Muscle layer of duodenum (tissue), 2 donors: ENCODE measurements around the gene ZSWIM3.

Experiments used
- H3K27ac ChIP-seq: one replicate; pipeline ENCODE4 v1.7.0; 2013; ENCODE audit warnings: mild to moderate bottlenecking, low read length
- H3K27me3 ChIP-seq: one replicate; pipeline ENCODE4 v1.7.0; 2013; ENCODE audit warnings: low read depth, mild to moderate bottlenecking, control low read depth, low read length
- H3K36me3 ChIP-seq, 2 donors: one replicate each; pipeline ENCODE4 v1.7.0; 2013; ENCODE audit warnings: low read length in 2 of 2, control low read depth in 1 of 2, mild to moderate bottlenecking in 1 of 2; ENCODE audit not compliant: insufficient read depth in 2 of 2, control insufficient read depth in 1 of 2
- H3K4me1 ChIP-seq, 2 donors: one replicate each; pipeline ENCODE4 v1.7.0; 2013; ENCODE audit warnings: low read length in 2 of 2, mild to moderate bottlenecking in 2 of 2, control low read depth in 1 of 2, moderate library complexity in 1 of 2; ENCODE audit not compliant: insufficient read depth in 2 of 2, control insufficient read depth in 1 of 2
- H3K4me3 ChIP-seq, 2 donors: one replicate each; pipeline ENCODE4 v1.7.0; 2013; ENCODE audit warnings: low read length in 2 of 2, low read depth in 1 of 2, mild to moderate bottlenecking in 1 of 2
- H3K9me3 ChIP-seq, 2 donors: one replicate each; pipeline ENCODE4 v1.7.0; 2013; ENCODE audit warnings: low read length in 2 of 2, control low read depth in 1 of 2, mild to moderate bottlenecking in 1 of 2; ENCODE audit not compliant: control insufficient read depth in 1 of 2
- donor health status: healthy.

ZSWIM3 gene

DNA sequence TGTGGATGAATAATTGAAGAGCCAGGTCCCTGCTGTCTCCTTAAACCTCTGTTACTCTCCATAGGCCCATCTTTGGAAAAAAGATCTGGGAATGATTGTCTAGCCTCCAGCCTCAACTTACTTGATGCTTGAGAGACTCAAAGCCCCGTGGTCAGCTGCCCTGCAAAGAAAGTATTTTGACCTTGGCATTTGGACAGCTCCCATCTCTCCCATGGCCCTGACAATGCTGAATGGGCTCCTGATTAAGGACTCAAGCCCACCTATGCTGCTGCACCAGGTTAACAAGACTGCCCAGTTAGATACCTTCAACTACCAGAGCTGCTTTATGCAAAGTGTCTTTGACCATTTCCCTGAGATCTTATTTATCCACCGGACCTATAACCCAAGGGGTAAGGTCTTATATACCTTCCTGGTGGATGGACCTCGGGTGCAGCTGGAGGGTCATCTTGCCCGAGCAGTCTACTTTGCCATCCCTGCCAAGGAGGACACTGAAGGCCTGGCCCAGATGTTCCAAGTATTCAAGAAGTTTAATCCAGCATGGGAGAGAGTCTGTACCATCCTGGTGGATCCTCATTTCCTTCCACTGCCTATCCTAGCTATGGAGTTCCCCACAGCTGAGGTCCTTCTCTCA is 25.2 kb downstream of the ZSWIM3 start:
- Histone ChIP-seq H3K27ac (no peak overlapping the region), H3K27me3 (no peaks in the 10 kb centered on the region), H3K4me1 (peaks cover 0 to 31% of the 10 kb centered on the region in 2 donors), H3K9me3 (no peaks in the 10 kb centered on the region), H3K4me3 (no peak overlapping the region), H3K36me3 (peaks cover 29 to 53% of the 10 kb centered on the region in 2 donors)

DNA sequence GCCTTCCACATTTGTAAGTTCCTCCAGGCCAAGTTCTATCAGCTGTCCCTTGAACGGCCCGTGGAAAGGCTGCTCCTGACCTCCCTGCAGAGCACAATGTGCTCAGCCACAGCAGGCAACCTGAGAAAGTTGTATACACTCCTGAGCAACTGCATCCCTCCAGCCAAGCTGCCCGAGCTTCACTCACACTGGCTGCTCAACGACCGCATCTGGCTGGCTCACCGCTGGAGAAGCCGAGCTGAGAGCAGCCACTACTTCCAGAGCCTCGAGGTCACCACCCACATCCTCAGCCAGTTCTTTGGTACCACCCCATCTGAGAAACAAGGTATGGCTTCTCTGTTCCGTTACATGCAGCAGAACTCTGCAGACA is 25.7 kb downstream of the ZSWIM3 start:
- no peak overlapping the region for H3K27ac ChIP-seq
- no peaks in the 10 kb centered on the region for H3K27me3 ChIP-seq
- H3K9me3 ChIP-seq, result no peaks in the 10 kb centered on the region
- H3K4me1 ChIP-seq, result peaks cover 0 to 31% of the 10 kb centered on the region in 2 donors
- peaks cover 26 to 50% of the 10 kb centered on the region in 2 donors for H3K36me3 ChIP-seq
- H3K4me3 ChIP-seq, result no peak overlapping the region

DNA sequence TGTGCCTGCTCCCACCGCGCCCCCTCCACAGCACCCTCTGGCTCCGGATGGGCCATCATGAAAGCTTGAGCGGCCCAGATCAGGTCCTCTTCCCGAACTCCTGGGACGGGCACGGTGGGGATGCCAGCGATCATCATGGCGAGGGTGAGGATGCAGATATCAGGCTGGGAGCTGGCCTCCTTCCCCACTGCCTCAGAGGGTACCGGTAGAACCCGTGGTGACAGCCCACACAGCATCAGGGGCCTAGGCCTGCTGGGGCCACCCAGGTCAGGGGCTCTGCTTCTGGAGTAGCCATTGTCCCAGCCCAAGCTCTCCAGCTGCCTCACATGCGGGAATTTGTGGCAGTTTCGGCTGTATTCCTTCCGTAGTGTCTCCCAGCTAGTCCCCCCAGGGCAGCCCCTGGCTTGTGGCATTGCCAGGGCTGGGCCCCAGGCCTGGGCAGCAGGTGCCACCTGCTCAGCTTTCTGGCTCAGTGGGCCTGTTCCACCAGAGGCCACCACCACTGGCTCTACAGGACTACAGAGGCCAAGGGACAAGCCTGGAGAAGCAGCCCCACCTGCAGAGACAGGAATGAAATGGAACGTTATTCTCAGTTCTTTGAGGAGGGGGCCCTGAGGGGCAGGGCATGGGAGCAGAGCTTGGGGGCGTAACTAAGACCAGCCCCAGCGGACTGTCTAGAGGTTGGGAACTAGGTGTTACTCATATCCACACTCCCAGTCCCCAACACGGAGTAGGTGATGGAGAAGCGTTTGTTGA is 29.4 kb downstream of the ZSWIM3 start:
- Histone ChIP-seq H3K27me3 (no peaks in the 10 kb centered on the region), H3K27ac (no peak overlapping the region), H3K4me3 (no peak overlapping the region), H3K4me1 (peaks cover 0 to 34% of the 10 kb centered on the region in 2 donors), H3K36me3 (peaks cover 20 to 43% of the 10 kb centered on the region in 2 donors), H3K9me3 (no peaks in the 10 kb centered on the region)

DNA sequence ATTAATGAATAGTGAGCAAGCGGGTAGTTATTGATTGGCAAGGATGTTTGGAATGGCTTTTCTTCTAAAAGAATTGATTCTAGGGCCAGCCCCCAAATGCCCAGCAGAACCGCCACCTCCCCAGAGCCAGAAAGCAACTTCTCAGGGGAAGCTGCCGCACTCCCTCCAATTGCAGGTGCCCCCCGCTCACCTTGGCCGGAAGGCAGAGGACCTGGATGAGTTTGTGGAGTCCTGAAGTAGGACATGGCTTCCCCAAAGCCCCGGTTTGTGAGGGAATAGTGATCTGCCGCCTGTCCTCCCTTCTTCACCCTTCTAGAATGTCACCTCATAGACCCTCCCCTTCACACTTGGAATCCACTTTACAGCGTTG is 29.9 kb downstream of the ZSWIM3 start, which contains the start of gene SPATA25:
Gene SPATA25, minus strand, starts transcription at position 277 of the 370 bp plus-strand sequence. Its CDS starts 32 bp downstream, at position 245.
- no peaks in the 10 kb centered on the region for H3K27me3 ChIP-seq

DNA sequence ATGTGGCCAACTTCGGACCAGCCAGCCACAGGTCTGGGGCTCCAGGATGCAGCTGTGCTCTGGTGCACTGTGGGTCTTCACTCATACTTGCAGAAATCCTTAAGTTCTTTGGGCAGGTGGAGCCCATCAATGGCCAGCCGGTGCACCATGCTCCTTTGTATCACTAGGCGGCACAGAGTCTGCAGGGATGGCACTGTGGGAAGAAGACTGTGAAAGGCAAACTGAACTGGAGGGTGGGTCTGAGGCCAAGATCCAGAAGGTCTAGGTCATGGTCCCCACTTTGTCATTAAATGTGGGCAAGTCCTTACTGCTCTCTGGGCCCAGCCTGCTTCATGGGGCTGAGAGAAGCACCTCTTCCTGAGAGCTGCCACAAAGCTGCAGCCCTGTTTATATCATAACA is 31.3 kb downstream of the ZSWIM3 start:
- peaks cover 12 to 39% of the 10 kb centered on the region in 2 donors for H3K4me1 ChIP-seq

More for the DNA sequence above, 29.9 kb downstream of the ZSWIM3 start, which contains the start of gene SPATA25:
- Histone ChIP-seq H3K36me3 (peaks cover 20 to 40% of the 10 kb centered on the region in 2 donors), H3K4me3 (no peak within 1 kb of the TSS), H3K9me3 (no peaks in the 10 kb centered on the region), H3K4me1 (peaks cover 5 to 35% of the 10 kb centered on the region in 2 donors), H3K27ac (no peak within 1 kb of the TSS)

DNA sequence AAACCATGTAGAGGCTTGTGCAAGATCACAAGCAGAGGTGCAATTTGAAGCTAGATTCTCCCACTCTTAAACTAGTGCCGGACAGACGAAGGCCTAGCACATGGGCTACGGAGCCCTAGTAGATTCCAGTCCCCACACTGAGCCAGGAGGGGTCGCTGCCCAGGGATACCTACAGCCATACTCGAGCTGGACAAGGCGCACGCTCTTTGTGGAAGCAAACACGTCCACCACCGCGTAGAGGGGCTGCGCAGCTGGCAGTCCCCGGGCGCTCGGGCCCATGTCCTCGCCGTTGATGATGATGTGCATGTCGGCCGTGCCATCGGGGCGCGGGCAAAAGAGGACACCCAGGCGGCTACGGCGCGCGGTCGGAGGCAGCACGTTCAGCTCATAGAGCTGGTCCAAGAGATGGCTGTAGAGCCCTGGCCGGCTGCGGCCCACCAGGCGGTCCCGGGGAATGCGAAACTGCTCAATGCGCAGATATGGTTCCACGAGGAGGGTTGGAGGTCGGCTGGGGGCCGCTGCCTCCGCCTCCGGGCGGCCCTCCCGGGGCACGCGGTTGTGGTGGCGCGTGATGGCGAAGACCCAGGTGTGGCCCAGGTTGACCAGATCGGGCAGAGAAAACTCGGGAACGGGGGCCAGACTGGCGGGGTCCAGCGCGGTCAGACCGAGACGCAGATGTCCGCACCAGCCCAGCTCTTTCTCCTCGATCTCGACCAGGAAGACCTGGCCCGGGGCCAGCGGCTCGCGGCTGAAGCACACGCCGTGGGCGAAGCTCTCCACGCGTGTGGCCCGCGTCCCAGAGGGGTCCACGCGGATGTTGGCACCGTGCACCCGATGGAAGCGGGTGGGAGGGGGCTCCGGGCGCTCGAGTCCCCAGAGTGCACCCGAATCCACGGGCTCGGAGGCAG is 32.9 kb downstream of the ZSWIM3 start:
- H3K36me3 ChIP-seq, result peaks cover 17 to 40% of the 10 kb centered on the region in 2 donors
- H3K27ac ChIP-seq, result peak overlapping the region; percentile 63
- H3K27me3 ChIP-seq, result no peaks in the 10 kb centered on the region
- H3K4me1 ChIP-seq, result peaks cover 12 to 32% of the 10 kb centered on the region in 2 donors
- H3K9me3 ChIP-seq, result no peaks in the 10 kb centered on the region
- peak overlapping the region; percentile 69 to 95 for H3K4me3 ChIP-seq

More for the DNA sequence above, 31.3 kb downstream of the ZSWIM3 start:
- peaks cover 10 to 34% of the 10 kb centered on the region in 2 donors for H3K36me3 ChIP-seq
- H3K4me3 ChIP-seq, result no peak overlapping the region
- H3K27me3 ChIP-seq, result no peaks in the 10 kb centered on the region
- no peaks in the 10 kb centered on the region for H3K9me3 ChIP-seq
- no peak overlapping the region for H3K27ac ChIP-seq

DNA sequence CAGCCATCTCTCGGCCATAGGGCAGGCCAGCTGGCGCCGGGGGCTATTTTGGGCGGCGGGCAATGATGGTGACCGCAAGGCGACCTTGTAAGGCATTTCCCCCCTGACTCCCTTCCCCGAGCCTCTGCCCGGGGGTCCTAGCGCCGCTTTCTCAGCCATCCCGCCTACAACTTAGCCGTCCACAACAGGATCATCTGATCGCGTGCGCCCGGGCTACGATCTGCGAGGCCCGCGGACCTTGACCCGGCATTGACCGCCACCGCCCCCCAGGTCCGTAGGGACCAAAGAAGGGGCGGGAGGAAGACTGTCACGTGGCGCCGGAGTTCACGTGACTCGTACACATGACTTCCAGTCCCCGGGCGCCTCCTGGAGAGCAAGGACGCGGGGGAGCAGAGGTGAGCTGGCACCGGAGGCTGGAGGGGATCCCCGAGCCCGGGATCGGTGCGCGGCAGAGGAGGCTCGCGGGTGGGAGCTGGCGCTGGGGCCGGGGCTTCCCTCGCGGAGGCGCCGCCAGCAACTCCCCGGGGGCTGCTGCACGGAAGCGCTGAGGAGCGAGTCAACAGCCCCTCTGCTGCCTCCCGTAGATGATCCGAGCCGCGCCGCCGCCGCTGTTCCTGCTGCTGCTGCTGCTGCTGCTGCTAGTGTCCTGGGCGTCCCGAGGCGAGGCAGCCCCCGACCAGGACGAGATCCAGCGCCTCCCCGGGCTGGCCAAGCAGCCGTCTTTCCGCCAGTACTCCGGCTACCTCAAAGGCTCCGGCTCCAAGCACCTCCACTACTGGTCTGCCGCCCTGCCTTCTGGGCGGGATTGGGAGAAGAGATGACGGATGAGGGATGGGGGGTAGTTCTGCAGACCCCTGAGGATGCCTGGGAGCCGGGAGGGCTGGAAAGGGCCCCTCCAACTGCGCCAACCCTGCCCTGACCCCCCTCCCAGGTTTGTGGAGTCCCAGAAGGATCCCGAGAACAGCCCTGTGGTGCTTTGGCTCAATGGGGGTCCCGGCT is 33.9 kb downstream of the ZSWIM3 start, which contains the start of the genes CTSA and NEURL2:
Gene CTSA, plus strand, starts transcription at position 351 of the 999 bp plus-strand sequence. Its CDS starts 234 bp downstream, at position 585.
Gene NEURL2, minus strand, starts transcription at position 224 of the 999 bp plus-strand sequence. Its CDS starts 217 bp downstream, at position 7.
- Histone ChIP-seq H3K36me3 (peaks cover 17 to 39% of the 10 kb centered on the region in 2 donors), H3K27me3 (no peaks in the 10 kb centered on the region), H3K27ac (peak within 1 kb of the TSS; percentile 63), H3K4me3 (peak within 1 kb of the TSS; percentile 69 to 95), H3K4me1 (peaks cover 12 to 30% of the 10 kb centered on the region in 2 donors), H3K9me3 (no peaks in the 10 kb centered on the region)

DNA sequence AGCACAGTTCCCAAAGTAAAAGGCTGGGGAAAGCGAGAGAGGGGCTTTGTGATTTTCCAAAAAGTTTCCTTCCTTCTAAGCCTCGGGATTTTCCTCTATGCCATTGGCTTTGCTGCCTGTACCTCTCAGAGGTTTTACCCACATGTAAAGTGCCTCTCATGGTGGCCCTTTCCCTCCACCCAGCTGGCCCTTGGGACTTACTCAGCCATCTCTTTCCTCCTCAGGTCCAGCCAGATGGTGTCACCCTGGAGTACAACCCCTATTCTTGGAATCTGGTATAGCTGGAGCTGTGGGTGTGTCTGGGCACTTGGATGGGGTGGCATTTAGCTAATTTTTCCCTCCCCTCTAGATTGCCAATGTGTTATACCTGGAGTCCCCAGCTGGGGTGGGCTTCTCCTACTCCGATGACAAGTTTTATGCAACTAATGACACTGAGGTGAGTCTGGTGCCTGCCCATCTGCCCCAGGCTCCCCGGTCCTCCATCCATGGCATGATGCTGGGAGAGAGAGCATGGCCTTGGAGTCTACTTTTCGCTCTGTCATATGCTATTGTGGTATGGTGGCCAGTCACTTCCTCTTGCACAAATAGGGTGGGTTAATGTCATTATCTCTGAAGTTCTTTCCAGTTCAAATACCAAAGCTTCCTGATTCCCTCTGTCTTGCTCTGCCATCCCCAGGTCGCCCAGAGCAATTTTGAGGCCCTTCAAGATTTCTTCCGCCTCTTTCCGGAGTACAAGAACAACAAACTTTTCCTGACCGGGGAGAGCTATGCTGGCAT is 34.8 kb downstream of the ZSWIM3 start:
- Histone ChIP-seq H3K36me3 (peaks cover 23 to 38% of the 10 kb centered on the region in 2 donors), H3K27me3 (no peaks in the 10 kb centered on the region), H3K4me1 (peaks cover 12 to 30% of the 10 kb centered on the region in 2 donors), H3K9me3 (no peaks in the 10 kb centered on the region), H3K4me3 (peak overlapping the region; percentile 69 to 95), H3K27ac (no peak overlapping the region)

DNA sequence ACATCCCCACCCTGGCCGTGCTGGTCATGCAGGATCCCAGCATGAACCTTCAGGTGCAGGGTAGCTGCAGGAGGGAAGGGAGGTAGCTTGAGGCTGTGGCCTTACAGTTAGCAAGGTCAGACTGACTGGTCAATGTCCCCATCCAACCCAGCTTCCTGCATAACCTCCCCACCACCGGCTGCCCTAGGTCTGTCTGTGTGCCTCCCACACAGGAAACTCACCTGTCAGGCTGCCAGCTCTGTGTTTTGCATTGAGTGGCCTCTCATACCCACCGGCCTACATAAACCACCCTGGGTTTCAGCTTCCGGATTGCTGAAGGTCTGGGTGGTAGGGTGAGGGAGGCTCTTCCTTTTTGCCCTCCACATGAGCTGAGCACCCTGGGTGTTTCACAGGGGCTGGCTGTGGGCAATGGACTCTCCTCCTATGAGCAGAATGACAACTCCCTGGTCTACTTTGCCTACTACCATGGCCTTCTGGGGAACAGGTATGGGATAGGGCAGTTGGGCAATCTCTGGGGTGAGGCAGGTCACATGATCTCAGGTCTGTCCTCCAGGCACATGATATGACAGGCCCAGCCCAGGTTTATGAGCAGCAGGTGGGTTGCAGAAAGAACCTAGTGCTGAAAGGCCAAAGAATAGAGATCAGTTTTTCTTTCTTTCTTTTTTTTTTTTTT is 35.5 kb downstream of the ZSWIM3 start:
- no peak overlapping the region for H3K27ac ChIP-seq
- peaks cover 22 to 40% of the 10 kb centered on the region in 2 donors for H3K36me3 ChIP-seq
- H3K9me3 ChIP-seq, result no peaks in the 10 kb centered on the region
- no peak overlapping the region for H3K4me3 ChIP-seq
- H3K27me3 ChIP-seq, result no peaks in the 10 kb centered on the region
- peaks cover 12 to 30% of the 10 kb centered on the region in 2 donors for H3K4me1 ChIP-seq
